GM18505 (cell line): ENCODE measurements around the gene PLPPR5.
"Not testable (repeated sequence)": the region's sequence is repeated elsewhere in the genome, so short reads cannot be mapped to it uniquely, and the experiment has no call there.

ENCODE experiments used
- ATAC-seq: cut with Tn5 transposase; IDR thresholded peaks from one replicate; pipeline ENCODE4 v1.9.1; 2021; ENCODE audit not compliant: unreplicated experiment
- POLR2A ChIP-seq: IDR thresholded peaks from 4 replicates; pipeline ENCODE4 v1.6.1; 2011; ENCODE audit warnings: borderline replicate concordance; ENCODE audit not compliant: insufficient read depth, insufficient read length; ENCODE audit errors: extremely low read depth

The PLPPR5 gene, protein sequence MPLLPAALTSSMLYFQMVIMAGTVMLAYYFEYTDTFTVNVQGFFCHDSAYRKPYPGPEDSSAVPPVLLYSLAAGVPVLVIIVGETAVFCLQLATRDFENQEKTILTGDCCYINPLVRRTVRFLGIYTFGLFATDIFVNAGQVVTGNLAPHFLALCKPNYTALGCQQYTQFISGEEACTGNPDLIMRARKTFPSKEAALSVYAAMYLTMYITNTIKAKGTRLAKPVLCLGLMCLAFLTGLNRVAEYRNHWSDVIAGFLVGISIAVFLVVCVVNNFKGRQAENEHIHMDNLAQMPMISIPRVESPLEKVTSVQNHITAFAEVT

GRCh38 chr1:99004861-99005442 lies at the start of gene PLPPR5:
Gene PLPPR5, minus strand, starts transcription at chr1:99004861. Its CDS starts 190 bp downstream, at chr1:99004671.
- TF ChIP-seq POLR2A: no peak
- no peak for ATAC-seq

GRCh38 chr1:99051611-99052283 lies 47.1 kb upstream of the PLPPR5 start:
- no peak for ATAC-seq
- TF ChIP-seq POLR2A: no peak

DNA sequence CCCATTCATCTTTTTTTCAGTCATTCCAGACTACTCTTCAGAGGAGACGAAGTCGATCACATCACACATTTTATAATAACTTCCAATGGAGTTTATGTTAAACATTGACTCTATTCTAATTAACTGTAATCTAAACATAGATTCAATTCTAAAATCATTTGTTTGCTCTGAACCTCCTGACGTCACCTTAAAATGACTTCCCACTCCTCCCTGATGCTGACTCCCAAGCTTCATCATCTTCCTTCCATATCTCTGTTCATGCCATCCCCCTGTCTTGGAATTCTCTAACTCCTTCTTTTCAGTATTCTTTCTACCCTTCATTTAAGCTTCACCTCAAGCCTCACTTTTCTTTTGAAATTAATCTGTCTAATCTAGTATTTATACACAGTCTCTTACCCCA lies 45.1 kb upstream of the PLPPR5 start:
- no peak for TF ChIP-seq POLR2A
- ATAC-seq: no peak

DNA sequence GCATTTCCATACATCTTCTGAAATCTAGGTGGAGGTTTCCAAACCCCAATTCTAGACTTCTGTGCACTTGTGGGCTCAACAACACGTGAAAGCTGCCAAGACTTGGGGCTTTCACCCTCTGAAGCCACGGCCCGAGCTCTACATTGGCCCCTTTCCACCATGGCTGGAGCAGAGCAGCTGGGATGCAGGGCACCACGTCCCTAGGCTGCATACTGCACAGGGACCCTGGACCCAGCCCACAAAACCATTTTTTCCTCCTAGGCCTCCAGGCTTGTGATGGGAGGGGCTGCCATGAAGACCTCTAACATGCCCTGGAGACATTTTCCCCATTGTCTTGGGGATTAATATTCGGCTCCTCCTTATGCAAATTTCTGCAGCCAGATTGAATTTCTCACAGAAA lies 32.1 kb upstream of the PLPPR5 start:
- ATAC-seq: not testable (repeated sequence)

DNA sequence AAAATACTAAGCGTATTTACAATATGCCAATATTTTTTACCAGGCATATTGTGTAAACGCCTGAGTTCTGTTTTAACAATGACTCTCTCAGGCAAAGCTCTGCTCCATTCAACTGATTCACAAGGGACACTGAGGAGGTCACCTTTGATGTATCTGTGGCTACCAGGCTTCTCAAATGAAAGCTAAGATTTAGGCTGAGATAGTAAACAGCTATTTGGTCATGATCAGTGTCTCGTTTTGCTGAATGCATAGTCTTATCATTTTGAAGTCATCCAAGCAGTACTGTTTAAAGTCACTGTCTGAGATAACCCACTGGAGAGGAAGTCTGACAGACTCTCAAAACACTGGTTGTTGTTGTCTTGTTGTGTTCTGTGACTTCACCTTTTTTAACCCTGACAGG lies 13.7 kb upstream of the PLPPR5 start:
- TF ChIP-seq POLR2A: no peak
- ATAC-seq: no peak

DNA sequence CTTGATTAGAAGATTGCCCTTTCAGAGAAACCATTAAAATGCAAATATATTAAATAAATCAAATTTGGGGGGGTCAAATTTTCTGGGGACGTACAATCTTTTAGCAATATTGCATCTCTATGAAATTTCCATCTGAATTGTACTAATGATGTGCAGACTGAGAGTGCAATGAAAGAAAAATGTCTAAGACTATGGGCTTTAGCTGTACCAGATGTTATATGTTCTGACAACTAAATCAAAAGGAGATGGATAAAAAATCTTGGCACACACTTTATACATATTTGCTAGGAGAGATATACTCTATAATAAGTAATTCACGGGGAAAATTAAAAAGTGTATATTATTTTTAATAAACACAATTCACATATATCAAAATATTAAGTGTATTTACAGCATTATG lies 13.0 kb upstream of the PLPPR5 start:
- TF ChIP-seq POLR2A: no peak
- no peak for ATAC-seq

GRCh38 chr1:99010679-99011078 lies 6.0 kb upstream of the PLPPR5 start:
- no peak for TF ChIP-seq POLR2A

GRCh38 chr1:99007366-99007765 lies 2.7 kb upstream of the PLPPR5 start:
- TF ChIP-seq POLR2A: no peak

More at GRCh38 chr1:99010679-99011078, 6.0 kb upstream of the PLPPR5 start:
- ATAC-seq: no peak

GRCh38 chr1:99005537-99005942 lies 879 bp upstream of the PLPPR5 start:
- no peak for TF ChIP-seq POLR2A
- no peak for ATAC-seq

More at GRCh38 chr1:99007366-99007765, 2.7 kb upstream of the PLPPR5 start:
- ATAC-seq: no peak

GRCh38 chr1:99004254-99004860 lies 304 bp downstream of the PLPPR5 start:
- TF ChIP-seq POLR2A: no peak
- no peak for ATAC-seq

DNA sequence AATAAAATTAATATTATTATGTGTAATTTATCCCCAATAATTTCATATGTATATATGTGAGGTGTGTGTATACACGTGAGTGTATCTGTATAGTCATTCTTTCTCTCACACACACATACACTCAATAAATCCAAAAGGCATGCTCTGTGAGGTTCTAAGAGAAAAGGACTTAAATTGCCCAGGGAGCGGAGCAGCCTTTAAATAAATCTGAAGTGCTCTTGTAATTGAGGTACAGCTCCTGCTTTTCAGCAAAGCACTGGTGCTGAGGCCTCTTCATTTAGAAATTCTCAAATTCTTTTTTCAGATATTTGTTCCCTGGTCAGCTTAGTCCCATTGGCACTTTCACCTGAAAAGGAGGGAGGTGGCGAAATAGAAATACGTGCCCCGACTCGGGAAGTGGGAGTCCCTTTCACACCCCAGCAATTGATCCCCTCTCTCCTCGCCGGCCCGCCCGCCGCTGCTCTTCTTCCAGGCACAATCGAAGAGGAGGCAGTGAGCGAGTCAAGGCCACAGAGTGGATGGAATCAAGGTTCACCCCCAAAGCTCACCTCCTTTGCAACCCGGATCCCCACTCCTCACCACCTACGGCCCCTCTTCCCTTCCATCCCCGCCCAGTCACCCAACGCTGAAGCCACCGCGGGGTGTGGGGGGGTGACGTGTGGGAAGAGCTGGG lies 944 bp downstream of the PLPPR5 start:
- TF ChIP-seq POLR2A: no peak
- no peak for ATAC-seq

GRCh38 chr1:98992844-98993243 lies 11.8 kb downstream of the PLPPR5 start:
- TF ChIP-seq POLR2A: no peak
- no peak for ATAC-seq
